Activated naive CD4-positive, alpha-beta T cell treated with anti-CD3 and anti-CD28 coated beads, Interleukin-2, amount 50 U/mL, for 72 hours (primary cell): ENCODE results near the gene HMX2. TPM values are rescaled to one million over a fixed set of nuclear protein-coding genes. Genes with fewer than 3 reads are reported as not detected.

ENCODE experiments used
- ATAC-seq, 2 donors: fragments of 150-1000 bp; cut with Tn5 transposase; 2 replicates each; pipeline ENCODE4 v1.10.0; 2021; ENCODE audit warnings: mild to moderate bottlenecking in 2 of 2, moderate library complexity in 2 of 2
- DNase-seq, 2 donors: peaks; one replicate each; pipeline ENCODE4 v3.0.0; 2021 to 2022; ENCODE audit warnings: low spot score in 2 of 2
- H3K27ac Mint-ChIP-seq, 2 donors: one replicate each; pipeline ENCODE4 v1.8.0; 2022; ENCODE audit warnings: mild to moderate bottlenecking in 2 of 2, mixed read lengths in 2 of 2
- H3K36me3 Mint-ChIP-seq, 2 donors: one replicate each; pipeline ENCODE4 v1.8.0; 2022; ENCODE audit warnings: mixed read lengths in 2 of 2
- H3K9me3 Mint-ChIP-seq, 2 donors: one replicate each; pipeline ENCODE4 v1.8.0; 2022; ENCODE audit warnings: mixed read lengths in 2 of 2
- total RNA-seq, 2 donors: library from RNA; stranded (reverse); gene quantifications; one replicate each; pipeline ENCODE4 v1.2.3, GENCODE V29; 2022

The HMX2 gene
- total RNA-seq, 2 donors from 2014 or later: 0.18 to 0.60 TPM

DNA sequence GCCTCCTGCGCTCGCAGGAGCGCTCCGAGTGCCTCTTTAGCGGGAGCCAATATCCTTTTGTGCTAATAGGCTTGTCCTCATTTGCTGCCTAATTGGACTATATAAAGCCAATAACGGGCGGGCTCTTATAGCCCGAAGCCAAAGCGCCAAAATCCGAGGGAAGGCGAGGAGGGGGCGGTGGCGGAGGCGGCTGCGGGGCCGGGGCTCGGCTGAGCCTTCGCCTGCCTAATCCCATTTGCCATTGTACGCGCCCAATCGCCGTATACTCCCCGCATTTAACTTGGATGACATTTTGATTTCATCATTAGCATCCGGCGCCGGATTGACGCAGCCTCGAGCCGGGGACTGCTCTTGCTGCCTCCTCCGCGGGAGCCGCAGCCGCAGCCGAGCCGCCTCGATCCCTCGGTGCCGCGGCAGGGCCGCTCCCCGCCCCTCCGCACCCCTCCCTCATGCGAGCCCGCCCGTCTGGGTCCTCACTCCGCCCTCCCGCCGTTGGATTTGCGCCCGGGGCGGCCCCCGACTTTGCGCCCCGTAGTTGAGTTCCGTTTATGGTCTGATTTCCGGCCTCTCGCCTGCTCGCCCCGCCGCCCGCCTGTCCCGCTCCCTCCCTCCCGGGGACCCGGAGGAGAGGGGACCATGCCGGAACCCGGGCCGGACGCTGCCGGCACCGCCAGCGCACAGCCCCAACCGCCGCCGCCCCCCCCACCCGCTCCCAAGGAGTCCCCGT, 12.4 kb upstream of the HMX2 start, which contains the start of gene HMX3:
Gene HMX3, plus strand, starts transcription at position 556 of the 727 bp plus-strand sequence. Its CDS starts 81 bp downstream, at position 637.
- peak; percentile 46 to 63 for DNase-seq
- Mint-ChIP-seq H3K36me3 (no peaks in the 10 kb centered on the region), H3K27ac (peak within 1 kb of the TSS in 1 of 2 donors; percentile 96), H3K9me3 (no peaks in the 10 kb centered on the region)
- ATAC-seq: peak; percentile 44 to 67

DNA sequence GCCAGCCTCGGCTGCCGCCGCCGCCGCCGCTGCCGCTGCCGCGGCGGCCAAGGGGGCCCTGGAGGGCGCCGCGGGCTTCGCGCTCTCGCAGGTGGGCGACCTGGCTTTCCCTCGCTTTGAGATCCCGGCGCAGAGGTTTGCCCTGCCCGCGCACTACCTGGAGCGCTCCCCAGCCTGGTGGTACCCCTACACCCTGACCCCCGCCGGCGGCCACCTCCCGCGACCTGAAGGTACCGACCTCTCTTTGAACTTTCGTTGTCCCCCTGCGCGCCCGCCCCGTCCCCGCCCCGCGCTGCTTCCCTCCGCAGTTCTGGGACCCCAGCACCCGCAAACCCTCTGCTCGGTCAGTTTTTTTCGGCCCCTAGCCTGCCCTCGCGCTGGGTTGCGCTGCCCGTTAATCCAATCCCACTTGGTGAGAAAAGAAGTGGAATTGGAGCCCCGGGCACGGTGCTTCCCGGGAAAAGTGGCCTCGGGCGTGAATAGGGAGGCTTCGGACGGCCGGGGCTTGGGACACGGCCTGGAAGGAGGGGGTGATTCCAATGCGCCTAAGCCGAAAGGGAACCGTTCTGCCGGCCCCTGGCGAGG, 11.6 kb upstream of the HMX2 start:
- ATAC-seq: no peak
- Mint-ChIP-seq H3K9me3 (no peaks in the 10 kb centered on the region), H3K36me3 (no peaks in the 10 kb centered on the region), H3K27ac (no peak overlapping the region)
- no peak for DNase-seq

DNA sequence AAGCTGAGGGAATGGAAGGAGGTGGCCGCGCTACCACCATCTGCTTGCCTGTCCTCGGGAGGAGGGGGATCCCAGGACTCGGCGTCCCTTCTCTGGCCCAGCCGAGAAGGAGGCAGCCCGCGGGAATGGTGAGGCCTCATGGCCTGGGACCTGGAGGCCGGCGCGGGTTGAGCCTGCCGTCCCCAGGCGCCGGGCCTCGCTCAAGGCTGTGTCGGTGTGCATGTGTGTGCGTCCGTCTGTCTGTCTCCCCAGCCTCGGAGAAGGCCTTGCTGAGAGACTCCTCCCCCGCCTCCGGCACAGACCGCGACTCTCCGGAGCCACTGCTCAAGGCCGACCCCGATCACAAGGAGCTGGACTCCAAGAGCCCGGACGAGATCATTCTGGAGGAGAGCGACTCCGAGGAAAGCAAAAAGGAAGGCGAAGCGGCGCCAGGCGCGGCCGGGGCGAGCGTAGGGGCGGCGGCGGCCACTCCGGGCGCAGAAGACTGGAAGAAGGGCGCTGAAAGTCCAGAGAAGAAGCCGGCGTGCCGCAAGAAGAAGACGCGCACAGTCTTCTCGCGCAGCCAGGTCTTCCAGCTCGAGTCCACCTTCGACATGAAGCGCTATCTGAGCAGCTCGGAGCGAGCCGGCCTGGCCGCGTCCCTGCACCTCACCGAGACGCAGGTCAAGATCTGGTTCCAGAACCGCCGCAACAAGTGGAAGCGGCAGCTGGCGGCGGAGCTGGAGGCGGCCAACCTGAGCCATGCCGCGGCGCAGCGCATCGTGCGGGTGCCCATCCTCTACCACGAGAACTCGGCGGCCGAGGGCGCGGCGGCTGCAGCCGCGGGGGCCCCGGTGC, 10.9 kb upstream of the HMX2 start:
- Mint-ChIP-seq H3K36me3 (no peaks in the 10 kb centered on the region), H3K27ac (peak overlapping the region in 1 of 2 donors; percentile 96), H3K9me3 (no peaks in the 10 kb centered on the region)
- ATAC-seq: peak in 1 of 2 donors; percentile 29
- peak in 1 of 2 donors; percentile 49 for DNase-seq

DNA sequence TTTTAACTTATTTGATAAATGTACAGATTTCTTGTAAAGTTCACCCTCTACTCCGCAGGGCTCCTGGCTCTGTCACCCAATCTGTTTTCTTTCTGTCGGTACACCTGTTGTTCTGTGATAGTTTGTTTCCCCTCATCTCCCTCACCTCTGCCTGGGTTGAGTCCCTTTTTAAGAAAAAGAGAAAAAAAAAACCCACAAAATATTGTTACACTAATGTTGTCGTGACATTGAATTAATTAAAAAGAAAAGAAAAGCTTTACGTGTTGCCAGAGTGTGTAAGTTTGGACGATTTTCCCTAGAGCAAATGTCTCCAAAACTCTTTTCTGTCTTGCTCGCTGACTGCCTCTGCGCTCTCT, 8.8 kb upstream of the HMX2 start:
- ATAC-seq: no peak

DNA sequence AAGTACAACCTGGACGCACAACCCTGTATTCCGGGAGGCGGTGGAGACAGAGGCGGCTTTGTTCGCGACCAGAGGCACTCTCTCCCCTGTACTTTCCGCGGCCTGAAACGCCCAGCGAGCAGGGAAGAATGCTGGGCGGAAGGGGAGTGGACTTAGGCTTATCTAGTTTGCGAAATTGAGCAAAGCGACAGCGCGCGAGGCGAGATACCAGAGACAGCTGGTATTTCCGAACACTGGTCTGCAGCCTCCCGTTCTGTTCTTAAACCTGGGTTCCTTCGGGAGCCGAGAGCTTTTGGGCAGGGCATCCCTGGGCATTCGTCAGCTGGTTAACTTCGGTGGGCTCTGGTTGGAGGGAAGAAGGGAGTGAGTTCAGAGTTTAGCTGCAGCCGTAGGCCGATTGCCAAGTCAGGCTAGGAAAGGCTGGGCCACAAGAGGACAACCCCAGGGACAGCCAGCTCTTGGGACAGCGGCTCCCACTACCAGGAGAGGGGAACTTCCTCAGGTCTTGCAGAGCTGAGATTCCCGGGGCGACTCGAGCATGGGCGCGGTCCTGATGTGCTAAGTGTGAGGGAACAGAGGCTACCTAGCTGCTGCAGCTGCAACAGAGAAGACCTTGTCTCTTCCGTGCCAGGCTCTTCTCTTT, 8.3 kb upstream of the HMX2 start:
- DNase-seq (no peak), ATAC-seq (peak in 1 of 2 donors; percentile 7)
- no peaks in the 10 kb centered on the region for H3K9me3 Mint-ChIP-seq
- H3K27ac Mint-ChIP-seq: no peak overlapping the region
- H3K36me3 Mint-ChIP-seq: no peaks in the 10 kb centered on the region

More for the DNA sequence above, 8.8 kb upstream of the HMX2 start:
- Mint-ChIP-seq H3K36me3 (no peaks in the 10 kb centered on the region), H3K27ac (no peak overlapping the region), H3K9me3 (no peaks in the 10 kb centered on the region)
- DNase-seq: no peak

DNA sequence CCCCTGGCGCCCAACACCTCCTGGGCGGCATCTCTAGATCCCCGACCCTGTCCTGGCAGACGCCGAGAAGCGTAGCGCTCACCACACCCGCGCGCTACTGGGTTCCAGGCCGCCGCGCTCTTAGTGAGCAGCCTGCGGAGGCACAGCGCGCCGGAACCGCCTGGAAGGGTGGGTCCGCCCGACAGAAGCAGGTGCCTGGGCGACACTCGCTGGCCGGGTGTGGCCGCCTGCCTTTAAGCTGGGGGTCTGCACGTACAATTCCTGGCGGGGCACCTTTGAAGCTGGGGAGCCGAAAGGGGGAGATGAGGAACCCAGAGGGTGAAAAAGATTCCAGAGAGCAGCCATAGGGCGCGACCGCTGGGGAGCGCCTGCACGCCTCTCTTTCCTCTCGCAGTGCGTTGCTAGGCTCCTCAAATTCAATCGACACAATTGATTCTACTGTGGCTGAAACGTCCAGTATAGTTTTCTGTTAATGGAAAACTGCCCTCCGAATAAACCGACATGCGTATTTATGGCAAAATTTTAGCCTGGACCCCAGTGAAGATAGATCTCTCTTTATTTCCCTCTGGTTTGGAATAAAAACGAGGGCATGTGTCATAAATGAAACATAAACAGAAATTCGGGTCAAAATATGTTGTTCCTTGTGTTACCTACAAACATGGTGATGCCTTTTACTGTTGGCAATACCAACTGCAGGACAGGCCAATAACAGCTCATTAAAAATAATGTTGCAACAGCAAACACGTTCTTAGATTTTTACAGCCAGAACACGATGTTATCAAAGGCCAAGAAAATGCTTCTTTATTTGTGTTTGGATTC, 7.6 kb upstream of the HMX2 start:
- no peaks in the 10 kb centered on the region for H3K36me3 Mint-ChIP-seq
- H3K9me3 Mint-ChIP-seq: no peaks in the 10 kb centered on the region
- DNase-seq (no peak), ATAC-seq (peak in 1 of 2 donors; percentile 34)
- H3K27ac Mint-ChIP-seq: no peak overlapping the region

DNA sequence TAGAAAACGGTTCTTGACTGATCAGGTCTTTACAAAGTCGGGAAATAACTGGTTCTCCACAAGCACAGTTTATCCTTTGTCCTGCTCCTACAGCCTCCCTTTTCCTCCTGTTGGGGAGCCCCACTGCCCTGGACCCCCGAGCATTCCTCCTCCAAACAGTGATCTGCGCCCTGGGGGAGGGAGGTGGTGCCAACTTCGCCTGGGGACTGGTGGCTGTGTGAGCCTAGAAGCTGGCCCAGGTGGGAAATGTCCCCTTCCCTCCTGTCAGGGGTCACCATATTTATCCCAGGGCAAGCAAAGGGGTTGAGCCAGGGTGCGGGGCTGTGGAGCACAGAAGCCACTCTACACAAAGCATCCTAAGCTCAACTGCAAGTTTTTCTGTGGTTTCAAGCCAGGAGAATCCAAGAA, 6.9 kb upstream of the HMX2 start:
- Mint-ChIP-seq H3K27ac (no peak overlapping the region), H3K36me3 (no peaks in the 10 kb centered on the region), H3K9me3 (no peaks in the 10 kb centered on the region)
- ATAC-seq (no peak), DNase-seq (no peak)

DNA sequence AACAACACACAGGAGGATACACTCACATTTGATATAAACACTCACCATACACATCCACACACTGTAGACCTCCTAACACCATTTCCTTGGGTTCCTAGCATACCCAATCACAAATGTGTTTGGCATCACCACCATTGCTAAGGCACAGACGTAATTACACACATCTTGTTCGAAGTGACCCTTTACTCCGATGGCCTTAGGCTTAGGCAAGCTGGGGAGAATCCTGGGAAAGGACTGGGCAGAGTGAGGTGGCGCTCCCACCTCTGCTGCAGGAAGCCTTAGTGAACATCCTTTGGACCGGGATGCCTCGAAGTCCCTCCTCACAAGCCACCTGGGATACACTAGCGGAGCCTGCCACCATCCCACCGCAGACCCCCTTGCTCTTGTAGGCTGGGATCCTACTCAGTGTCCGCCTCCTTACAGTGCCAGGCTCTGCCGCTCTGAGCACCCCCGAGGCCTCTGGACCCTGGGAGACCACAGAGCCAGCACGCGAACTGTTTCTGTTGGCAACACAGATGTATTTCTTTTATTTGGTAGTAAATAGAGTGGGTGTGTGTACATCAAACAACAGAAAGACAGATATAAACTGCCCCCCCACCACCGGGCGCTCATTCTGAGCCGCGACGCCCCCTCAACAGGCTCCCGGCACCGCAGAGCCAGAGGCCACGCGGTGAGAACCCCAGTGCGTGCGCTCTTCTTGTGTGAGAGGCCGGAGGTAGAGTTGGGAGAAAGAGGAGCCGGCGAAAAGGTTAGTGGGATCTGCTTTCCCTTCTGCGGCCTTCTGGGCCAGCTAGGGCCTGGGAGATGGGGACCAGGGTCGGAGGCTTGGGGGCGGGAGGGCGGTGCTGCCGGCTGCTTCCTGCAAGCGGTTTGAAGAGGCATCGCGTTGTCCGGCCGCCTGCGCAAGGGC, 5.9 kb upstream of the HMX2 start:
- Mint-ChIP-seq H3K9me3 (no peaks in the 10 kb centered on the region), H3K27ac (no peak overlapping the region), H3K36me3 (peaks cover 0 to 4% of the 10 kb centered on the region in 2 donors)
- no peak for DNase-seq
- ATAC-seq: no peak

DNA sequence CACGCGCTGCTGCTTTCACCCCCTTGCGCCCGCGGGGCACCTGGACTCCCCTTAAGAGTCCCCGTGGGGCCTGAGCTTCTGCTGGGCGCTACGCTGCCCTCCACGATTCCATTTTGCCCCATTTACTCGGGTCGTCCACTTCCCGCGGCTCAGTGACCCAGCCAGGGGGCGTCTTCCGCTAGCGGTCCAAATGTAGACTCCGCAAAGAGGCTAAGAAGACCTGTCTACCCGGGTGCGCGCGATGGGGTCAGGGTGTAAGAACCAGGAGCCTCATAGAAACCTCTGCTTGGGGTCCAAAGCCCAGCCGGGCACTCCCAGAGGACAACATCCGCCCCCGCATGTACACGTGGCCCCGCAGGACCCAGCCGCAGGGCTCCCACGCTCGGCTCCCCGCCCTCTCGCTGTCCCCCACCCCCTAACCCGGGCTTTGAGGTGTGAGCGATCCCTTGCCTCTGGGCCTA, 5.2 kb upstream of the HMX2 start:
- Mint-ChIP-seq H3K27ac (no peak overlapping the region), H3K9me3 (no peaks in the 10 kb centered on the region), H3K36me3 (peaks cover 0 to 7% of the 10 kb centered on the region in 2 donors)
- DNase-seq: no peak
- ATAC-seq: no peak

DNA sequence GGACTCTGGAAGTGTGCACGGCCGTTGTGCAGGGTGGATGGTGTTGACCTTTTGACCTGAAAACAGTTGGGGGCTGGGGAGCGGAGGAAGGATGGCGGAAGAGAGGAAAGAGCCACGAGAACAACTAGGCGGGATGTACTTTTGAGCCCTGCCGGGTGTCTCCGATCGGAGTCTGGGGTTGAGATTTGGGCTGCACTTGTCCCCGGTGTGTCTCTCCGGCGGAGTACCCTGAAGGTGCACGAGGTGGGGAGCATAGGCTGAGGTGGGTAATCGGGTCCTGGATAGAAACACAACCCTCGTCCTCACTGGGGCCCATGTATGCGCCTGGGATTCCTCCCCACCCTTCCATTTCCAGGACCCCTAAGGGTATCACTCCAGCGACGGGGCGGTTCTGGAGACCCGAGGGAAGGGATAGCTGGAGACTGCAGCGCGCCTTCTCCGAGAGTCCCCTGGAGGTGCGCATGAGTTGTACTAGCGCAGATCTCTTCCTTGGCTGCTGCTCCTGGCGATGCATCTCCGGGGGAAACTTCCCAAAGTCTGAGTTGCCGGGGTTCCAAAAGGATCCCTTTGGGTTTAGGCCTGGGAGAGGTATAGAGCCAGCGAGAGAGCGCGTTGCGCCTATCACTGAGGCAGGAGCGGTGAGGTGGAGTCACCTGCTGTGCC, 4.6 kb upstream of the HMX2 start:
- Mint-ChIP-seq H3K27ac (no peak overlapping the region), H3K9me3 (no peaks in the 10 kb centered on the region), H3K36me3 (peaks cover 0 to 7% of the 10 kb centered on the region in 2 donors)
- DNase-seq (no peak), ATAC-seq (no peak)

DNA sequence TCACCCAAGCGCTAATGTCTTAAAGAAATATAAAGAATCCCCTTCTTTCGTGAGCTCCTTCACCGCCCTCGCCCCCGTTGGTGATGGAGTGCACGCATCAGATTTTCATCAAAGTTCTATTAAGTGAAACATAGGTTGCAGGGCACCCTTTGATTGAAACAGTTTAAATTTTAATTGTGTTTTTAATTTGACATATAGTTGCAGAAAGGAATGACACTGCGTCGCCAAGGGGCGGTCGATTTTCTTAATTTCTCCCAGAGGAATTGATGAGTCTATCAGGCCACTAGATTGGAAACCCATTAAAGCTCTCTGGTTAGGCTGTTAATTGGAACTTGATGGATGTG, 4.1 kb upstream of the HMX2 start:
- DNase-seq (no peak), ATAC-seq (no peak)
- Mint-ChIP-seq H3K36me3 (peaks cover 1 to 8% of the 10 kb centered on the region in 2 donors), H3K27ac (peak overlapping the region in 1 of 2 donors; percentile 9), H3K9me3 (no peaks in the 10 kb centered on the region)

DNA sequence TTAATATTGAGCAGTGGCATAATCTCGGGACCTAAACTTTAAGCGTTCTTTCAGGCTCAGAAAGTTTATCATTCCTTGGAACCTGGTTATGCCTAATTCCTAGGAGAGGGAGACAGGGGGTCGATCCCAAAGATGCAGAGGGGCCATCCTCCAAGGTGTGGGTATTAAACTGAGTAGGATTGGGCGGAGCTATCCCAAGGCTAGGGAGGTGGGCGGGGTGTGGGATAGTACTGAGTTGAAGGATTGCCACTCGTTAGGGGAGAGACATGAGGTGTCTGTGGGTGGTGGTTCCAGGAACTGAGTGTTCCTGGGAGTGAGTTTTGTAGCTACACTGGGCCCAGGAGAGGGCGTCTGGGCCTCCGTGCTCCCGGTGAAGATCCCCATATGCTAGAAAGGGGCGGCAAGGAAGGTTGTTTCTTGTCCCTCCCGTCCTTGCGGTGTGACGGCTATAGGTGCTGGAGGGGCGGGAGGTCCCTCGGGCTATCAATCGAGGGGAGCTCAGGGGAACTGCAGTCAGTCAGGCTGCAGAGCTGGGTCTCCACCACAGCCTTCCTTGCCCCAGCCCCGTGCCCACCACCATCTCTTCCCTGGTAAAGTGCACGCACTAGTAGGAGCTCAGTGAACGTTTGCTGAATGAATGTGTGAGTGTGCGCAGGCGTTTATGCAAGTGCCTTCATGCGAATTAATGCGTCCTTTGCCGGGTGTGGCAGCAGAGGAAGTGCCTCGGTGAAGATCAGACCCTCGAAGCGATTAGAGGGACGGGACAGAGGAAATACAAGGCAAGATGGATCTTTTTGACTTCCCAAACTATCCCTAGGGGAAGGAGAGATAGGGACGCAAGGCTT, 3.0 kb upstream of the HMX2 start:
- H3K36me3 Mint-ChIP-seq: peaks cover 5 to 13% of the 10 kb centered on the region in 2 donors
- DNase-seq (no peak), ATAC-seq (no peak)
- no peaks in the 10 kb centered on the region for H3K9me3 Mint-ChIP-seq
- H3K27ac Mint-ChIP-seq: no peak overlapping the region

DNA sequence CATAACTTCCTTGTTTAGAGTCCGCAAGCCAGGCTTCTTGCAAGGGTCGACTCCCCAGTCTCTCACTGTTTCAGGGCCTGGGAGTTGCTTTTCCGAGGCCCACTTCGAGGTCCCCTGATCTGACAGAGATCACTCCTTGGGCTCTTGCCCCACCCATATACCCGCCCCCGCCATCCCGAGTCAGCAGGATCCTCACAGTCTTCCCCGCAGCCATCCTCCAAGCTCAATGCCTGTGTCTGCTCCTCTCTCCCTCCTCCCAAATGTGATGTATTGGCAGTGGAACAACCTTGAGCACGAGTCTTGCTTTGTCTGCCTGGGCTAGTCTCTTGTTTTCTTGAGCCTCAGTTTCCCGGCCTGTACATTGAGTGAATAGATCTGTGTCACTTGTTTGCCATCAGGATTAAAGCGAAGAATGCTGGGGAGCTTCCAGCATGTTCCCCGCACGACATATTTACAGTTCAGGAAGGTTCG, 2.4 kb upstream of the HMX2 start:
- ATAC-seq (no peak), DNase-seq (no peak)
- Mint-ChIP-seq H3K36me3 (peaks cover 5 to 13% of the 10 kb centered on the region in 2 donors), H3K27ac (no peak overlapping the region), H3K9me3 (no peaks in the 10 kb centered on the region)
